H9 (cell line): ENCODE results near the gene GPR137. TPM values are rescaled to one million over a fixed set of nuclear protein-coding genes. Genes with fewer than 3 reads are reported as not detected.

Experiments used
- DNase-seq: peaks from one replicate; pipeline ENCODE4 v3.0.0-alpha.2; 2017
- H2AFZ ChIP-seq: one replicate; pipeline ENCODE4 v1.6.1; 2013; ENCODE audit warnings: mild to moderate bottlenecking, low read length, control low read depth, moderate library complexity
- H2AK5ac ChIP-seq: 2 replicates; pipeline ENCODE4 v1.6.1; 2013; ENCODE audit warnings: low read length, control low read depth, mixed read lengths; ENCODE audit not compliant: insufficient read length
- H2BK120ac ChIP-seq: one replicate; pipeline ENCODE4 v1.6.1; 2013; ENCODE audit warnings: low read depth, mild to moderate bottlenecking, low read length, control low read depth, inconsistent platforms; ENCODE audit not compliant: poor library complexity, severe bottlenecking
- H2BK12ac ChIP-seq: 2 replicates; pipeline ENCODE4 v1.6.1; 2013; ENCODE audit warnings: low read length, control low read depth, mixed read lengths, low read depth; ENCODE audit not compliant: insufficient read length
- H2BK15ac ChIP-seq: 2 replicates; pipeline ENCODE4 v1.6.1; 2013; ENCODE audit warnings: low read depth, low read length, control low read depth
- H2BK20ac ChIP-seq: one replicate; pipeline ENCODE4 v1.6.1; 2013; ENCODE audit warnings: low read depth, mild to moderate bottlenecking, low read length, control low read depth, inconsistent platforms; ENCODE audit not compliant: poor library complexity, severe bottlenecking
- H2BK5ac ChIP-seq: 2 replicates; pipeline ENCODE4 v1.6.1; 2013; ENCODE audit warnings: low read length, control low read depth, mixed read lengths; ENCODE audit not compliant: insufficient read length
- H3K14ac ChIP-seq: 2 replicates; pipeline ENCODE4 v1.6.1; 2013; ENCODE audit warnings: low read length, control low read depth; ENCODE audit not compliant: insufficient read depth
- H3K18ac ChIP-seq: 2 replicates; pipeline ENCODE4 v1.6.1; 2013; ENCODE audit warnings: low read depth, mild to moderate bottlenecking, mixed read lengths, low read length, control low read depth; ENCODE audit not compliant: insufficient read length
- H3K23ac ChIP-seq: 2 replicates; pipeline ENCODE4 v1.6.1; 2013; ENCODE audit warnings: low read length, control low read depth, mixed read lengths, low read depth; ENCODE audit not compliant: insufficient read length
- H3K23me2 ChIP-seq: 2 replicates; pipeline ENCODE4 v1.6.1; 2013; ENCODE audit warnings: low read depth, mild to moderate bottlenecking, mixed read lengths, low read length, control low read depth; ENCODE audit not compliant: insufficient read length, poor library complexity, severe bottlenecking
- H3K27ac ChIP-seq: 2 replicates; pipeline ENCODE4 v1.5.1; 2013; ENCODE audit warnings: low read length, control low read depth, mixed read lengths, low read depth; ENCODE audit not compliant: insufficient read length
- H3K27me3 ChIP-seq: 2 replicates; pipeline ENCODE4 v1.6.1; 2013; ENCODE audit warnings: low read length, control low read depth, inconsistent platforms; ENCODE audit not compliant: insufficient read depth
- H3K4ac ChIP-seq: 2 replicates; pipeline ENCODE4 v1.6.1; 2013; ENCODE audit warnings: low read depth, mild to moderate bottlenecking, control low read depth, inconsistent platforms, low read length, moderate library complexity
- H3K4me1 ChIP-seq: 2 replicates; pipeline ENCODE4 v1.6.1; 2013; ENCODE audit warnings: low read length, control low read depth, inconsistent platforms; ENCODE audit not compliant: insufficient read depth
- H3K4me2 ChIP-seq: 2 replicates; pipeline ENCODE4 v1.6.1; 2013; ENCODE audit warnings: low read length, control low read depth, mixed read lengths; ENCODE audit not compliant: insufficient read length, insufficient read depth
- H3K56ac ChIP-seq: 2 replicates; pipeline ENCODE4 v1.6.1; 2013; ENCODE audit warnings: low read depth, mild to moderate bottlenecking, mixed read lengths, low read length, control low read depth; ENCODE audit not compliant: insufficient read length
- H3K79me1 ChIP-seq: 2 replicates; pipeline ENCODE4 v1.6.1; 2013; ENCODE audit warnings: low read depth, mild to moderate bottlenecking, moderate library complexity, low read length, control low read depth, inconsistent platforms; ENCODE audit not compliant: insufficient read depth, poor library complexity, severe bottlenecking
- H3K79me2 ChIP-seq: 2 replicates; pipeline ENCODE4 v1.6.1; 2013; ENCODE audit warnings: low read length, control low read depth, inconsistent platforms; ENCODE audit not compliant: insufficient read depth
- H3K9ac ChIP-seq: 2 replicates; pipeline ENCODE4 v1.6.1; 2013; ENCODE audit warnings: low read length, control low read depth, mixed read lengths; ENCODE audit not compliant: insufficient read length; ENCODE audit errors: extremely low read depth
- H3K9me3 ChIP-seq: one replicate; pipeline ENCODE4 v1.6.1; 2013; ENCODE audit warnings: low read depth, low read length, inconsistent platforms; ENCODE audit not compliant: control insufficient read depth
- H3T11ph ChIP-seq: one replicate; pipeline ENCODE4 v1.6.1; 2013; ENCODE audit warnings: mild to moderate bottlenecking, low read length, control low read depth, inconsistent platforms
- H4K20me1 ChIP-seq: one replicate; pipeline ENCODE4 v1.6.1; 2013; ENCODE audit not compliant: control insufficient read depth, insufficient read length, insufficient read depth
- H4K5ac ChIP-seq: 2 replicates; pipeline ENCODE4 v1.6.1; 2013; ENCODE audit warnings: low read depth, mild to moderate bottlenecking, mixed read lengths, low read length, control low read depth; ENCODE audit not compliant: insufficient read length
- H4K8ac ChIP-seq: replicated peaks from 2 replicates; pipeline ENCODE4 v1.6.1; 2013; ENCODE audit warnings: low read length, control low read depth, mixed read lengths, low read depth; ENCODE audit not compliant: insufficient read length
- H4K91ac ChIP-seq: 2 replicates; pipeline ENCODE4 v1.6.1; 2013; ENCODE audit warnings: low read depth, mild to moderate bottlenecking, moderate library complexity, mixed read lengths, low read length, control low read depth; ENCODE audit not compliant: insufficient read length
- H3K27ac Mint-ChIP-seq, 3 experiments: 2 replicates in 2 of 3; 3 replicates in 1 of 3; pipeline ENCODE4 v1.8.0; 2020 to 2021; ENCODE audit warnings: mixed read lengths in 3 of 3, mild to moderate bottlenecking in 1 of 3, moderate library complexity in 1 of 3
- H3K27me3 Mint-ChIP-seq: 2 replicates; pipeline ENCODE4 v1.8.0; 2021; ENCODE audit warnings: low read depth, mild to moderate bottlenecking, moderate library complexity, mixed read lengths
- H3K36me3 Mint-ChIP-seq, 3 experiments: 2 replicates in 2 of 3; 3 replicates in 1 of 3; pipeline ENCODE4 v1.8.0; 2020 to 2021; ENCODE audit warnings: low read depth in 3 of 3, mixed read lengths in 3 of 3; ENCODE audit not compliant: insufficient read depth in 1 of 3
- H3K4me1 Mint-ChIP-seq, 2 experiments: 2 replicates each; pipeline ENCODE4 v1.8.0; 2020; ENCODE audit warnings: mixed read lengths in 2 of 2
- H3K4me3 Mint-ChIP-seq, 2 experiments: 2 replicates in 1 of 2; 3 replicates in 1 of 2; pipeline ENCODE4 v1.8.0; 2020 to 2021; ENCODE audit warnings: mild to moderate bottlenecking in 2 of 2, mixed read lengths in 2 of 2, moderate library complexity in 1 of 2
- H3K9me3 Mint-ChIP-seq, 2 experiments: 2 replicates in 1 of 2; 3 replicates in 1 of 2; pipeline ENCODE4 v1.8.0; 2020; ENCODE audit warnings: mild to moderate bottlenecking in 2 of 2, mixed read lengths in 2 of 2, moderate library complexity in 1 of 2
- WGBS: extraction: QIAGEN DNeasy Blood & Tissue Kit; methylation state at CpG from one replicate; pipeline ENCODE4 v1.1.7; 2013; ENCODE audit warnings: missing lambda C conversion rate, low lambda C conversion rate, mixed read lengths; ENCODE audit not compliant: insufficient read length; ENCODE audit errors: extremely low coverage; 5-methylcytosine and 5-hydroxymethylcytosine counted together
- total RNA-seq: library from RNA; stranded (reverse); gene quantifications from 2 replicates; pipeline ENCODE4 v1.2.1, GENCODE V29; 2021
- TF ChIP-seq, protein P1 (sequence below): fragments of 200-600 bp; sonication (generic); conservative IDR thresholded peaks from 3 replicates; pipeline ENCODE4 v1.8.0; 2021; ENCODE audit warnings: antibody characterized with exemption, mild to moderate bottlenecking

GPR137 gene
- total RNA-seq, 1 experiment from 2014 or later = 39.6 TPM

DNA sequence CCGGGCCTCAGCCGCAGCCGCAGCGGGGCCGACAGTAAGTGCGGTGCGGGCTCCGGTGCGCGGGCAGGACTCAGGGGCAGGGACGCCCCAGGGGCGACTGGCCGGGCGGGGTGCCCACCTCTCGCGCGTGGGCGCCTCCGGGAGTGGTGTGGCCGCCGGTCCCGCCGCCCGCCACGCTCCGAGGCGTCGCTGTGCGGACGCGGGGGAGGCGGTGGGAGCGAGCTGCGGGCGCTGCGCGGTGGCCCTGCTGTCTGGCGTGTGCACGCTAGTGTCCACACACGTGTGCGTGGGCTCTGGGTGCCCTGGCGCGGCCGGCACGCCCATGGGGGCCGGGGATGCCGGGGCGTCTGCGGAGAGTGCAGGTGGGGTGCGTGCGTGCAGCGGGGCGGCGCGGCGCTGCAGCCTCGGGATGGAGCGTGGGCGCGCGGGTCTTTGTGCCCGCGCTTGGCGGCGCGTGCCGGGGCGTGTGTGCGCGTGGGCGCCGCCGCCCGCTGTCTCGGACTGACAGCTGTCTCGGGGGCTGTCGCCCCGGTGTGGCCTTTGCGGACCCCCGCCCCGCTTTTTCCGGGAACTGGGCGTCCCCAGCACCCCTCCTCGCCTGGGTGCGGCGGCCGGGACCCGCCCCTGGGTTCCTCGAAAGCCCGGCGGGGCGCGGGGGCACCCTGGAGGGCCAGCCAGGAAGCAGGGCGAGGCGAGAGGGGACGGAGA lies 6.3 kb downstream of the GPR137 start:
- peaks cover 78% of the 10 kb centered on the region for H3K27me3 Mint-ChIP-seq
- H3K4me2 ChIP-seq = peak overlapping the region; percentile 58
- peaks cover 3% of the 10 kb centered on the region for H3K23me2 ChIP-seq

More for the DNA sequence above, 6.3 kb downstream of the GPR137 start:
- no peak overlapping the region for H2AFZ ChIP-seq
- no peaks in the 10 kb centered on the region for H3K4me1 ChIP-seq
- no peak overlapping the region; the same call in 1 of the 2 replicates for H3K14ac ChIP-seq
- no peaks in the 10 kb centered on the region for H4K20me1 ChIP-seq
- peaks cover 63% of the 10 kb centered on the region for H3K27me3 ChIP-seq
- H2BK20ac ChIP-seq = no peak overlapping the region
- H3K79me2 ChIP-seq = no peaks in the 10 kb centered on the region
- H3T11ph ChIP-seq = no peak overlapping the region
- peaks cover 0 to 2% (median 0%) of the 10 kb centered on the region in 3 experiments; a peak in 3 of 7 replicates for H3K36me3 Mint-ChIP-seq
- no peak overlapping the region for H2BK120ac ChIP-seq
- H3K27ac Mint-ChIP-seq = no peak overlapping the region
- H3K9me3 Mint-ChIP-seq = no peaks in the 10 kb centered on the region; a peak in 2 of 5 replicates
- no peaks in the 10 kb centered on the region for H3K79me1 ChIP-seq
- no peak overlapping the region for H4K91ac ChIP-seq
- H3K9ac ChIP-seq = no peak overlapping the region
- H2BK15ac ChIP-seq = no peak overlapping the region
- DNase-seq = no peak
- no peak overlapping the region for H3K23ac ChIP-seq
- H2AK5ac ChIP-seq = no peak overlapping the region
- H3K9me3 ChIP-seq = no peaks in the 10 kb centered on the region
- no peak overlapping the region for H3K27ac ChIP-seq
- H3K56ac ChIP-seq = no peak overlapping the region
- H4K8ac ChIP-seq = no peak overlapping the region
- WGBS = no CpG with 5 or more reads among the region's 96 CpGs
- no peak overlapping the region for H3K18ac ChIP-seq
- no peak overlapping the region for H4K5ac ChIP-seq
- no peak overlapping the region for H2BK12ac ChIP-seq
- TF ChIP-seq, protein P1, sequence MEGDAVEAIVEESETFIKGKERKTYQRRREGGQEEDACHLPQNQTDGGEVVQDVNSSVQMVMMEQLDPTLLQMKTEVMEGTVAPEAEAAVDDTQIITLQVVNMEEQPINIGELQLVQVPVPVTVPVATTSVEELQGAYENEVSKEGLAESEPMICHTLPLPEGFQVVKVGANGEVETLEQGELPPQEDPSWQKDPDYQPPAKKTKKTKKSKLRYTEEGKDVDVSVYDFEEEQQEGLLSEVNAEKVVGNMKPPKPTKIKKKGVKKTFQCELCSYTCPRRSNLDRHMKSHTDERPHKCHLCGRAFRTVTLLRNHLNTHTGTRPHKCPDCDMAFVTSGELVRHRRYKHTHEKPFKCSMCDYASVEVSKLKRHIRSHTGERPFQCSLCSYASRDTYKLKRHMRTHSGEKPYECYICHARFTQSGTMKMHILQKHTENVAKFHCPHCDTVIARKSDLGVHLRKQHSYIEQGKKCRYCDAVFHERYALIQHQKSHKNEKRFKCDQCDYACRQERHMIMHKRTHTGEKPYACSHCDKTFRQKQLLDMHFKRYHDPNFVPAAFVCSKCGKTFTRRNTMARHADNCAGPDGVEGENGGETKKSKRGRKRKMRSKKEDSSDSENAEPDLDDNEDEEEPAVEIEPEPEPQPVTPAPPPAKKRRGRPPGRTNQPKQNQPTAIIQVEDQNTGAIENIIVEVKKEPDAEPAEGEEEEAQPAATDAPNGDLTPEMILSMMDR = no peak
- H3K4ac ChIP-seq = no peak overlapping the region
- H2BK5ac ChIP-seq = no peak overlapping the region
- peak overlapping the region; percentile 47 to 77; a peak in 2 of 5 replicates for H3K4me3 Mint-ChIP-seq
- peaks cover 4 to 10% of the 10 kb centered on the region in 2 experiments for H3K4me1 Mint-ChIP-seq
